HG02623 (cell line): ENCODE measurements around the gene DYNC1I2.
"Not testable (repeated sequence)": the region's sequence is repeated elsewhere in the genome, so short reads cannot be mapped to it uniquely, and the experiment has no call there.

Source experiments
- ATAC-seq: cut with Tn5 transposase; IDR thresholded peaks from one replicate; pipeline ENCODE4 v1.9.1; 2021; ENCODE audit warnings: moderate library complexity; ENCODE audit not compliant: unreplicated experiment

The DYNC1I2 gene

DNA sequence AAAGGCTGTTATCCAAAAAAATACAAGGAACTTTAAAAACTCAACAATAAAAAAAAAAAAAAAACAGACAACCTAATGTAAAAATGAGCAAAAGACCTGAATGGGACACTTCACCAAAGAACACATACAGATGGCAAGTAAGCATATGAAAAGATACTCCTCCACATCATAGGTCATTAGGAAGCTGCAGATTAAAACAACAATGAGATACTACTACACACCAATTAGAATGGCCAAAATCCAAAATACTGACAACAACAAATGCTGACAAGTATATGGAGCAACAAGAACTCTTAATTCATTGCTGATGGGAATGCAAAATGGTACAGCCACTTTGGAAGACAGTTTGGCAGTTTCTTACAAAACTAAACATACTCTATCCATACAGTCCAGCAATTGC is 84.2 kb downstream of the DYNC1I2 start:
- no peak for ATAC-seq

DNA sequence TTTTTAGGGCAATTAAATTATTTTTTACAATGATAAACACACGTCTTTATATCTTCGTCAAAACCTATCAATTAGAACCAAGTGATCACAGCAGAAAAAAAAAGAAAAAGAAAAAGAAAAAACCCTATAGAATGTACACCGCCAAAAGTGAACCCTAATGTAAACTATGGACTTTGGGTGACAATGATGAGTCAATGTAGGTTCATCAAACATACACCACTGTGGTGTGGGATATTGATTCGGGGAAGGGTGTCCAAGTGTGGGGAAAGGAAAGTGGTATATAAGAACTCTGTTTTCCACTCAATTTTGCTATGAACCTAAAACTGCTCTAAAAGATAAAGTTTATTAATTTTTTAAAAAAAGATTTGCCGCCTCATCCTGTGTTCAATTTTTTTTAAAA is 85.1 kb downstream of the DYNC1I2 start:
- ATAC-seq, result no peak

DNA sequence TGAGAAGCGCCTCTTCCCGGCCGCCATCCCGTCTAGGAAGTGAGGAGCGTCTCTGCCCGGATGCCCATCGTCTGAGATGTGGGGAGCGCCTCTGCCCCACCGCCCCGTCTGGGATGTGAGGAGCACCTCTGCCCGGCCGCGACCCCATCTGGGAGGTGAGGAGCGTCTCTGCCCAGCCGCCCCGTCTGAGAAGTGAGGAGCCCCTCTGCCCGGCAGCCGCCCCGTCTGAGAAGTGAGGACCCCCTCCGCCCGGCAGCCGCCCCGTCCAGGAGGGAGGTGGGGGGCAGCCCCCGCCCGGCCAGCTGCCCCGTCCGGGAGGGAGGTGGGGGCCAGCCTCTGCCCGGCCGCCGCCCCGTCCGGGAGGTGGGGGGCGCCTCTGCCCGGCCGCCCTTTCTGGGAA is 87.3 kb downstream of the DYNC1I2 start:
- not testable (repeated sequence) for ATAC-seq

DNA sequence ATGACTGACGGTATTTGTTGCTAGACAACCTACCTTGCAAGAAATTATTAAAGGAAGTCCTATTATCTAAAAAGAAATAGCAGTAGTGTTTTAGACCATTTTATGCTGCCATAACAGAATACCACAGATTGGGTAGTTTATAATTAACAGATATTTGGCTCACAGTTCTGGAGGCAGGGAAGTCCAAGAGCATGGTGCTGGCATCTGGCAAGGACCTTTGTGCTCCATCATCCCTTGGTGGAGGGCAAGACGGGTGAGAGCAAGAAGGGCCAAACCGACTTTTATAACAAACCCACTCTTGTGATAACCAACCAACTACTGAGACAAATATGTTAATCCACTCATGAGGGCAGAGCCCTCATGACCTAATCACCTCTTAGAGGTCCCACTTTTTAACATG is 91.2 kb downstream of the DYNC1I2 start:
- ATAC-seq, result no peak

DNA sequence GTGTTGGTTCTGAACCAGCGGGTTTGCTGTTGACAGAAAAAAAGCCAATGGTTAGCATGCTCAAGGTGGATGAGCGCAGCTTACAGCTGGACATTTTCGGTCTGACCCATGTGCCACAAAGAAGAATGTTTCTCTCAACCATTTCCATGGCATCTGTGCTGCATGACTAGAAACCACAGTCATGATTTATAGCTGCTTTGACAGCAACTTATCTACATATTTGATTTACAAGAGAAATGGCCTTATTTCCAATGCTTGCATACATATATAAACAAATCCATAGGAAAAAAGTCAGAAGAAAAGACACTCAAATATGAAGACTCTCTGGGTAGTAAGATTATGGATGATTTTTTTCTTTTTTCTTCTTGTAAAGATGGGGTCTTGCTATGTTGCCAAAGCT is 98.2 kb downstream of the DYNC1I2 start:
- ATAC-seq, result no peak

DNA sequence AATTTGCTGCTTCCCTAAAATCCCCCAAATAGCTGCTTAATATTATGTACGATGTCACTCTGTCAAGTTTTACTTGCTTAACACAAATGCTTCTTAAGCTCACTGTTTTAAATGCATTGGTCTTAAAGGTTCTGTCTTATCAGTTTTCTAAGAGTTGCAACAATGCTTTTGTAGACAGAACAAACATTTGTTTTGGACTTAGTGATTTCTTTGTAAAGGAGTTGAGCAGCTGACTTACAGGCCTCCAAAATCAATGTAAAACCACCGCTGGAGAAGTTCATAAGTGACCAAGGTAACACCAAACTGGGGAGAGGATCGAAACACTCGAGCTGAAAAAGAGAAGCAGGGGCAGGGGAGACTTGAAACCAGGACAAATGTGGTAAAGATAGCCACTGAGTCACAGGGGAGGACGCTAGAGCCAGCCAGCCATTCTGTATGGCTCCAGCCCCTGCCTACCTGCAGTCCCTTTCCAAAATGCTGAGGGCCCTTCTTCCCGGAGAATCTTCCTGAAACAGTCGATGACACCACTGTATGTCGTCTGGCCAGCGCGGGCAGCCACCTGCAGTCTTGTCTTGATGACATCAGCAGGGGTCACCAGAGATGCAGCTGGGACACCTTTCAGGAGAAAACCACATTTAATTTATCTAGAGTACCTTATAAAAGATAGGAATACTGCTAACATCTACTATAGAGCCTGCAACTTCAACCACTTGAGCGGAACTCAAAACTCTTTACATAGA is 100.2 kb downstream of the DYNC1I2 start:
- no peak for ATAC-seq

DNA sequence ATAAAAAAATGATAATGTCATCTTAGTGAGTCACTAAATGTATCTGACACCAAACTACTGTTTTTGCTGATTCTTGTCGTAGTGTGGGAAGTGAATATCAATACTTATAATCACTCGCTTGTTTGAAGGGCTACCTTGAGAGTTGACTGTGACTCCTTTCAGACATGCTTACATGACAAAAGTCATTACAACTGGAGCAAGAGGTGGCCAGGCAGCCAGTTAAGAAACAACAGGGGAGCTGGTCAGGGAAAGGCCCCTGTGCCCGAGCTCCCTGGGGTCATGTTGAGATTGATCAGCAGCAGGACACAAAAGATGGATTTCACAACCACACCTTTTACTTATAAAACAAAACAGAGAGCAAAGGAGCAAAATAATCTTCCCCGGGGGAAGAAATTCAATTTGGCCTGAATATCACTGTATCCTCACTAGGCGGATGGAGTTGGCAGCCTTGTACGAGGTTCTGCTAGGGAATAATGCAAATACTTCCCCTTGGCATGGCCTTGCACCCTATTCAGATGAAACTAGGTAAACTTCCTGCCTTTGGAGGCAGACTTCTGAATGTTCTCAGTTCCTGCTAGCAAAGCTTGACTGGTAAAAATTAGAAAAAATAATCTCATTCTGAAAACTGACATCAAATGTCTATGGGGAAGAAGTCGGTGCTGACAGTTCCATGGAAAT is 101.2 kb downstream of the DYNC1I2 start:
- ATAC-seq, result no peak

DNA sequence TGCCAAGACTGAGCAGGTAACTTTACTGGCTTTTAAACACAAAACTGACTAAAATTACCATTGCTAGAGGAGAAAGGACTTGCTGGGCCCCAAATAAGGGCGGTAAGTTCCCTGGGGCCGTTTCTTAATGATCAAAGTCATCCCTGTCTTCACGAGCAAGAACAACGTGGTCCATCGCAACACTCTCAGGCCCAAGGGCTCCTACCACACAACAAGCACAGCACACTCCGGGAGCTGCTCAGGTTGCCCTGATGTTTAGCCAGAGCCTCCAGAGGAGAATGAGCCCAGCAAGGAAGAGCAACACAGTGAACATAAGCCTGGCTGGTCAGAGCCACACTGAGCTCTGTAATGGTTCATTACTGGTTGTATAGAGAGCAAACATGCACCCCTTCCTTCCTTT is 102.7 kb downstream of the DYNC1I2 start:
- ATAC-seq, result no peak

DNA sequence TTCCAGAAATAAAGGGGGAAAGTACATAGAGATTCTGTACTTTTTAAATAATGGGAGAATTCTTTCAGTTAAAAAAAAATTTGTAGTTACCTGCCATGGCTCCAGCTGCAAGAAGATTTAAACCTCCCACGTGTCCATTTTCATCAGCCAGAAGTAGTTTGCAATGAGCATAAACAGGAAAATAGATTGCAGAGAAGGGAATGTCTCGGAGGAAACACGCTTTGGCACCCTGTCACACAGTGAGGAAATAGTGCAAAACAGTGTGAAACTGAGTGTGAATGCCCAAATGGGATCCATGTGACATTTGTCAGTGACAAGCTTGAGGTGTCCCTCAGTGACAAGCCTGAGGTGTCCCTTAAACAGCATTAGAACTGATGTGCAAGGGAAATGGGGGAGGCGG is 104.1 kb downstream of the DYNC1I2 start:
- ATAC-seq, result no peak

DNA sequence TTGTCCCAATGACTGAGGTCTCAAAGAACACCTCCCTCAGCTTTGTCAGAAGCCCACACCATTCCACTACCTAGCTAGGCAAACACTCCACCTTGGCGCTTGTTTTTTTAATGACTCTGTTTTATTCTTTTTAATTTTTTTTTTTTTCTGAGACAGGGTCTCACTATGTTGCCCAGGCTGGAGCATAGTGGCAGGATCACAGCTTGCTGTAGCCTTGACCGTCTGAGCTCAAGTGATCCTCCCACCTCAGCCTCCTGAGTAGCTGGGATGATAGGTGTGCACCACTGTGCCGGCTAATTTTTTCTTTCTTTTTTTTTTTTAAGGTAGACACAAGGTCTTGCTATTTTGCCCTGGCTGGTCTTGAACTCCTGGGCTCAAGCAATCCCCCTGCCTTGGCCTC is 104.9 kb downstream of the DYNC1I2 start:
- no peak for ATAC-seq

DNA sequence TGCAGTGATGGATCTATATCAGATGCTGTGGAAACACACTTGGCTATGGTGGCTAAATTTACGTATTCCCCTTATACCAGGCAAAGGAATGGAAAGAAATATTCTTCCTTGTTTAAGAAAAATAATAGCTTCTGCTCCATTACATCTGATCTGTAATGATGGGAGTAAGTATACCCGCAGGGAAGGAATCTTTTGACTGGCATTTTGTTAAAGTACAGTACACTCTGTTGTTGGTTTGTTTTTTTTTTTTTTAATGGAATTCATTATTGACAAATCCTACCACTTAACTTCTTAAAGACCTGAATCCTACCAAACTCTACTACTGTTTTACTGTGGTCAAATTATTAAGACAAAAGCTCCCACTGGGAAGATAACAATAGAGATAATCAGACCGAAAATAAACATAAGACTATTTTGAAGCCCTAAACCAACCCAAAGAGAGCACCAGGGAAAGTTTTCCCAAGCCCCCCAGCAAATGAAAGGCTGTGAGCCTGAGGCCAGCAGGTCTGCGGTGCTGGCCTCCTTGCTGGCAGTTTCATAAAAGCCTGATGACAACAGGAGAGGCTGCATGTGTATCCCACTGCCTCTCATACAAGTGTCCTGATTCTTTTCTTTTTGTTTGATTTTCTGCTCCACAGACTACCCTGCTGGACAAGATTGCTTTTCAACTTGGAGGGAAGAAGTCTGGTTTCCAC is 105.8 kb downstream of the DYNC1I2 start:
- no peak for ATAC-seq

DNA sequence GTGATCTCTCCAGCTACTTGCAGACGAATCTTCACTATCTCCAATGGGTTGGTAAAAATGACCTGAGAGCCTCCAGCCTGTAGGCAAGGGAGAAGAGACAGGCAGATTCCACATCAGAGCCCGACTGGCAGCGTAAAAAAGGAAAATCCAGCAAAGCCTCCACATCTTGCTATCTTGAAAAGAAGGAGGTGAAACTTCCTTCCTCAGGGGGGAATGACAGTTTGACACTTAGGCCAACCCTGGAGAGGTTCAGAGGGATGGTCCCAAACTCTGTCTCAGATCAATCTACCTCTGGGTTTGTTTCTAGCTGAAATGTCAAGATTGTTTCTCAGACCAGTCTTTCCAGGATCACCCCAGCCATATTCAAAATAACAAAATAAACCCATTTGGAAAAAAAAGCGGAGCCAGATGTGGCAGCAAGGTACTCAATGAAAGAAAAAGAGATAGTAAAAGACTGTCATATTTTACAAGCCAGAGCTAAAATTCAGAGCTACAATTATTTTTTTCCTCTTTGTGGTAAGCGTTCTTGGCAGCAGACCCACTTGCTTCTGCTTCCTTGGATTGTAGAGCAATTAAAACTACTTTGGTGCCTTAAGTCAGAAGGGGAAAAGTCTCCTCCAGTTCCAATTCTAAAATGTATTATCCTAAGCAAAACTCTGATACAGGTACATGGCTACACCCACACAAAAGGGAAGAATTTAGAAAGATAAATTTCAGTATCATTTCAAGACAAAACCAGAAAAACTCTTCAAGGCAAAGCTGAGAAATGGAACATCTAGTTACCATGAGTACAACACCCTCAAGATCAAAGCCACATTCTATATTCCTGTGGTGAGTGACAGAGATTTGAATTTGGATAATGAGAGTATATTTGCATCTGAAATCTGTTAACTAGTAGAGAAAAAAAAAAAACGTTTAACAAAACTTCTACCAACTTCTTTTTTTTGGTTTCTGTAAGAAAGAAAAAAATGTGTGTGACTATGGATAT is 106.7 kb downstream of the DYNC1I2 start:
- ATAC-seq, result no peak

DNA sequence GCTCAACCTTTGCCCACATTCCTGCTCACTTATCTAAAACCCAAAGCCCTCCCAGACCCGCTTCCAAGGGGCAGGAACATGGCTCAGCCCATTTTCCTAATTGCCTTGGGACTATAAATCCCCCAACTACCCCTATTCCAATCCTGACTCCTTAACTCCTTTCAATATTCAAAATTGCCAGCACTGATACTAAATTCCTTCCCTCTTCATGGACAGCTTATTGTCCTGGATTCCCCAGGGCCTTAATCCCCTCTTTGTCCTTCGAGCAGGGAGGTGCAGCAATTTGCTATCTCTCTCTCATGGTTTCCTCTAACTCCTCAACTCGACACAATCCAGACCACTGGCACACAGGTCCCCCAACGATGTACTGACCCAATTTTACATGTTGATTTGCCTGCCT is 107.6 kb downstream of the DYNC1I2 start:
- no peak for ATAC-seq
